Fibroblast of lung (primary cell): ENCODE data around the gene TEX35.

Experiments used
- EZH2 ChIP-seq: IDR thresholded peaks from 2 replicates; pipeline ENCODE4 v1.5.1; 2012; ENCODE audit warnings: low read length, control low read depth, mild to moderate bottlenecking; ENCODE audit errors: missing control alignments
- TF ChIP-seq, protein P1 (sequence below), 2 donors: IDR thresholded peaks in 1 of 2; conservative IDR thresholded peaks in 1 of 2; 1 replicate in 1 of 2; 2 replicates in 1 of 2; pipeline ENCODE4 v1.5.1; 2011 to 2012; ENCODE audit warnings: low read length in 2 of 2, control low read depth in 1 of 2, inconsistent platforms in 1 of 2, low read depth in 1 of 2, mild to moderate bottlenecking in 1 of 2

DNA sequence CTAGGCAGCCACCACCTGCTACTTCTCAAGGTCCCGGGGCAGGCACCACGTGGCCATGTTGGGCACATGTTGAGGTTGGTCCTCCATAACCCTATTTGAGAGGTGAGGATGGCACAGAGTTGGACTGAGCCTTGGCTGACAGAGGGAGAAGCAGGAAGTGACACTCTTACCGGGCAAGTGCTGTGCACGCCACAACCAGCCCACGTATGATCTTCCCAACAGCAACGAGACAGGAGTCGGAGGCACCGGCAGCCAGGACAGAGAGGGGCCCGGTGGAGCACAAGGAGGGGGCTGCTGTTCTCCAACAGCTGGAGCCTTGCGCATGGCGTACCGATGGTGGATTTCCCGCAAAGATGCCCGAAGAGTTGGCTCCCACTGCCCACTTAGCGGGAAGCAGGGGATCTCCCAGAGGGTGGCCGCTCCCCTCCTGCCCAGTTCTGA, 19.6 kb upstream of the TEX35 start:
- TF ChIP-seq, protein P1, sequence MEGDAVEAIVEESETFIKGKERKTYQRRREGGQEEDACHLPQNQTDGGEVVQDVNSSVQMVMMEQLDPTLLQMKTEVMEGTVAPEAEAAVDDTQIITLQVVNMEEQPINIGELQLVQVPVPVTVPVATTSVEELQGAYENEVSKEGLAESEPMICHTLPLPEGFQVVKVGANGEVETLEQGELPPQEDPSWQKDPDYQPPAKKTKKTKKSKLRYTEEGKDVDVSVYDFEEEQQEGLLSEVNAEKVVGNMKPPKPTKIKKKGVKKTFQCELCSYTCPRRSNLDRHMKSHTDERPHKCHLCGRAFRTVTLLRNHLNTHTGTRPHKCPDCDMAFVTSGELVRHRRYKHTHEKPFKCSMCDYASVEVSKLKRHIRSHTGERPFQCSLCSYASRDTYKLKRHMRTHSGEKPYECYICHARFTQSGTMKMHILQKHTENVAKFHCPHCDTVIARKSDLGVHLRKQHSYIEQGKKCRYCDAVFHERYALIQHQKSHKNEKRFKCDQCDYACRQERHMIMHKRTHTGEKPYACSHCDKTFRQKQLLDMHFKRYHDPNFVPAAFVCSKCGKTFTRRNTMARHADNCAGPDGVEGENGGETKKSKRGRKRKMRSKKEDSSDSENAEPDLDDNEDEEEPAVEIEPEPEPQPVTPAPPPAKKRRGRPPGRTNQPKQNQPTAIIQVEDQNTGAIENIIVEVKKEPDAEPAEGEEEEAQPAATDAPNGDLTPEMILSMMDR (conservative IDR thresholded peaks at IDR 0.05 in 1 of 2, IDR thresholded peaks at IDR 0.05 in 1 of 2; ENCODE audit: low read depth in 1 of 2, low read length in 2 of 2) = no peak
- TF ChIP-seq EZH2 = no peak
